ENCODE results near the gene FOXA3.

DNA sequence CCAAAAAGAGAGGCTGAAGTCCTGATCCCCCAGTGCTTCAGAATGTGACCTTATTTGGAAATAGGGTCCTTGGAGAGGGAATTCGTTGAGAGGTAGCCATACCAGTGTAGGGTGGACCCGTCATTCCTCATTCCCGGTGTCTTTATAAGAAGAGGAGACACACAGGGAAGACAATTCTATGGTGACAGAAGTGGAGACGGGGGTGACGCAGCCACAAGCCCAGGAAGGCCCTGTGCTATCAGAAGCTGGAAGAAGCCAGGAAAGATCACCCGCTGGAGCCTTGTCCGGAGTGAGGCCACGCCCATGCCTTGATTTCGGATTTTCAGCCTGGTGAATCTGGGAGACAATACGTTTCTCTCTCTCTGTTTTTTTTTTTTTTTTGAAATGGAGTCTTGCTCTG is 40.9 kb downstream of the FOXA3 start:
- TF ChIP-seq, protein P1, sequence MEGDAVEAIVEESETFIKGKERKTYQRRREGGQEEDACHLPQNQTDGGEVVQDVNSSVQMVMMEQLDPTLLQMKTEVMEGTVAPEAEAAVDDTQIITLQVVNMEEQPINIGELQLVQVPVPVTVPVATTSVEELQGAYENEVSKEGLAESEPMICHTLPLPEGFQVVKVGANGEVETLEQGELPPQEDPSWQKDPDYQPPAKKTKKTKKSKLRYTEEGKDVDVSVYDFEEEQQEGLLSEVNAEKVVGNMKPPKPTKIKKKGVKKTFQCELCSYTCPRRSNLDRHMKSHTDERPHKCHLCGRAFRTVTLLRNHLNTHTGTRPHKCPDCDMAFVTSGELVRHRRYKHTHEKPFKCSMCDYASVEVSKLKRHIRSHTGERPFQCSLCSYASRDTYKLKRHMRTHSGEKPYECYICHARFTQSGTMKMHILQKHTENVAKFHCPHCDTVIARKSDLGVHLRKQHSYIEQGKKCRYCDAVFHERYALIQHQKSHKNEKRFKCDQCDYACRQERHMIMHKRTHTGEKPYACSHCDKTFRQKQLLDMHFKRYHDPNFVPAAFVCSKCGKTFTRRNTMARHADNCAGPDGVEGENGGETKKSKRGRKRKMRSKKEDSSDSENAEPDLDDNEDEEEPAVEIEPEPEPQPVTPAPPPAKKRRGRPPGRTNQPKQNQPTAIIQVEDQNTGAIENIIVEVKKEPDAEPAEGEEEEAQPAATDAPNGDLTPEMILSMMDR (IDR thresholded peaks at IDR 0.05 in 4 of 5, conservative IDR thresholded peaks at IDR 0.05 in 1 of 5): no peak
- no peak for TF ChIP-seq POLR2A (IDR thresholded peaks at IDR 0.05)
